Stimulated activated naive CD8-positive, alpha-beta T cell treated with anti-CD3 and anti-CD28 coated beads, Interleukin-15, amount 100 ng/mL, for 72 hours (primary cell): ENCODE data around the gene MERTK.
"Not testable (repeated sequence)": the region's sequence is repeated elsewhere in the genome, so short reads cannot be mapped to it uniquely, and the experiment has no call there.

ENCODE experiments used
- ATAC-seq: fragments of 150-1000 bp; cut with Tn5 transposase; 2 replicates; pipeline ENCODE4 v1.10.0; 2021; ENCODE audit warnings: mild to moderate bottlenecking, moderate library complexity
- DNase-seq, 2 donors: peaks; one replicate each; pipeline ENCODE4 v3.0.0; 2021 to 2022
- H3K27ac Mint-ChIP-seq, 2 donors: one replicate each; pipeline ENCODE4 v1.8.0; 2022; ENCODE audit warnings: mild to moderate bottlenecking in 2 of 2, mixed read lengths in 2 of 2, moderate library complexity in 2 of 2
- H3K27me3 Mint-ChIP-seq: one replicate; pipeline ENCODE4 v1.8.0; 2022; ENCODE audit warnings: mixed read lengths
- H3K4me1 Mint-ChIP-seq: one replicate; pipeline ENCODE4 v1.8.0; 2022; ENCODE audit warnings: mild to moderate bottlenecking, mixed read lengths
- H3K4me3 Mint-ChIP-seq, 2 donors: one replicate each; pipeline ENCODE4 v1.8.0; 2022; ENCODE audit warnings: mild to moderate bottlenecking in 2 of 2, mixed read lengths in 2 of 2, moderate library complexity in 1 of 2
- H3K9me3 Mint-ChIP-seq, 2 donors: one replicate each; pipeline ENCODE4 v1.8.0; 2022; ENCODE audit warnings: mixed read lengths in 2 of 2

MERTK gene

DNA sequence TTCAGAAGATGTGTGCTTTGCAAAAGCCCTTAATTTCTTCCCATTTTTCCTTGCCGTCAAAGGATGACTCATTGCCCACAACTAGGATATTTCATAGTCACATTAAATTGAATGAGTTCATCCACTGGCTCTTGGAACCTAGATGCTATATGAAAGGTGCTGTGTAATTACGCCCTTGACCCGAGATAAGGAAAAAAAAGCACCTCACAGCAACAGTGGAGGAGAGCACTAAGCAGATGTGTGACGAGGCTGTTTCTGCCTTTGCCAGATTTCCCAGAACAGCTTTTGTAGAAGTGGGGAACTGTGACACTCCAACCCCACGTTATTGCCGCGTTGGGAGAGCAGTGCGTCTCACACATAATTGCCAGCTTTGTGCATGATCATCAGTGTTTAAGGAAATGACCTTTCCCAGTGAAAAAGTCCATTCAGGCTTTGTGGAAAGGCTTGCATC, 123.4 kb downstream of the MERTK start:
- Mint-ChIP-seq H3K9me3 (no peaks in the 10 kb centered on the region), H3K4me1 (no peaks in the 10 kb centered on the region), H3K27ac (no peak overlapping the region), H3K27me3 (peaks cover 19% of the 10 kb centered on the region), H3K4me3 (no peak overlapping the region)
- ATAC-seq (no peak), DNase-seq (no peak)

DNA sequence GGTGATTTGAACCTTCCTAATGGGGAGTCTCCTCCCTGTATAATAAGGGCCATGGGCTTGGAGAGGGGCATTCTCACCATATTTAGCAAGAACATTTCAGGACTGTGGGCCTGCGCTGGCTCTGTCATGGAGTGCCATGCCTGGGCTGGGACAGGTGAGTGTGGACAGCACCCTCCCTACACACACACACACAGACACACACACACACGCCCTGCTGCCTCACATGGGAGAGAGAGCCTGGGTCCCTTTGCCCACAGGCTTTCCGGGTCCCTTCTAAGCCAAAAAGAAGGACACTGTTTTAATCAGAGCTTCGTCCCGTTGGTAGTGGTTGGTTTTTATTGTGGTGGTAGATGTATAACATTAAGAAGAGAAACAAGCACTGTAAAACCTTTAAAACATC, 125.3 kb downstream of the MERTK start:
- ATAC-seq = no peak
- Mint-ChIP-seq H3K27me3 (peaks cover 11% of the 10 kb centered on the region), H3K4me1 (no peaks in the 10 kb centered on the region), H3K4me3 (no peak overlapping the region), H3K27ac (no peak overlapping the region), H3K9me3 (no peaks in the 10 kb centered on the region)
- DNase-seq = no peak

DNA sequence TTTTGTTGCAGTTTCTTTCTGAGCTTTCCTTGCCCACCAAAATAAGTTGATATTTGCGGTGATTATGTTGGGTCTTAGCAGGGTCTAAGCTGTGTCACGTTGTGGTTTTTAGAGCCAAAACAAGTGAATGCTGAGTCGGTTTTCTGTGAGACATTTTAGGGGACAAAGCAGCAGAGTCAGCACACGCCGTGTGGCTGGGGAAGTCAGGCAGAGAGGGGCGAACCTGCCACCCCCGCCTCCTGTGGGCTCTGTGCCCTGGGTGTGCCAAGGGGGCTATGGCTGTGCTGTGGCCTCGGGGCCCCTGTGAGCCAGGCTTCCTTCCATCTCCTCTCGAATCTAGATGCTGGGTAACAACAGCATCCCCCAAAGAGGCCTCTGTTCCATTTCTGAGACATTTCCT, 125.8 kb downstream of the MERTK start:
- H3K4me1 Mint-ChIP-seq = no peaks in the 10 kb centered on the region
- no peak overlapping the region for H3K4me3 Mint-ChIP-seq
- H3K27me3 Mint-ChIP-seq = peaks cover 11% of the 10 kb centered on the region
- H3K27ac Mint-ChIP-seq = peak overlapping the region; percentile 41 to 55
- H3K9me3 Mint-ChIP-seq = no peaks in the 10 kb centered on the region
- DNase-seq = no peak
- no peak for ATAC-seq

DNA sequence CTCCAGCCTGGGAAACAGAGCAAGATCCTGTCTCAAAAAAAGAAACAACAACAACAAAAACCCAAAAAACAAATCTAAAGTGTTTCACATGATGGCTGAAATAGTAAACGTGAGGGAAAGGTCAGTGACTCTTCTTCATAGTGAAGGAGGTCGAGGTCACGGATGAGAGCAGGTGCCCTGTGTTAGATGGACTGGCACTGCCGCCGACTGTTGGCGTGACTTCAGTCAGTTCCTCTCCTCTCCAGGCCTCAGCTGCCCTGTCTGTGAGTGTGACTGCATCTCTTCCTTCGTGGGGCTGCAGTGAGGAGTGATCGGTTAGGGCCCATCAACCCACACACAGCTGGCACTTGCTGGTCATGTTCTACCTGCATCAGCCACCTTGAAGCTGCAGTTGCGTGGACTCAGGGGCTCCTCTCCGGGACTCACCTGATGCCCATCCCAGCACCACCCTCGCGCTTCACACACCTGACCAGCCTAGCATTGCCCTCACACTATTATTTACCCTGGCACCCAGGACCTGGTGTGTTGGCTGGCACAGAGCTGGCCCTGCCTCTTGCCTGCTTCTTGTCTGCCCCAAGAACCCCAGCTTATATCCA, 126.6 kb downstream of the MERTK start:
- Mint-ChIP-seq H3K4me1 (no peaks in the 10 kb centered on the region), H3K9me3 (no peaks in the 10 kb centered on the region), H3K27me3 (peaks cover 13% of the 10 kb centered on the region), H3K27ac (peak overlapping the region in 1 of 2 donors; percentile 22), H3K4me3 (no peak overlapping the region)
- ATAC-seq (no peak), DNase-seq (no peak)

DNA sequence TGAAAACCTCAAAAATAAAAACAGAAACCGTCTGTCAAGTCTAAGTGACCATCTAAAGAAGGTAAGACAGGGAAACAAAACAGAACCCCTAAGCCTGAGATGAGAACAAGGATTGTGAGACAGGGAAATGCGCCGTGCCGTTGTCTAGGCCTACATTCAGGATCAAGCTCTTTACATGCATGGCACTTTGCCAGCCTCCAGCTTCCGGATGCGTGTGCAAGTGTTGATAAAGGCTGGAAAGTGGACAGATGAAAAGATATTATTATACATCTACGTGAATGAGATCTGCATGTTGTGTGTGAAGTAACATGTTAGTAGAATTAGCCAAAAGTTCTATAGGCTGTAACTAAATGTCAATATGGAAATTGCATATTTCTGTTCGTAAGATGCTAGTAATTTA, 128.1 kb downstream of the MERTK start:
- DNase-seq (no peak), ATAC-seq (no peak)
- H3K27me3 Mint-ChIP-seq = peaks cover 13% of the 10 kb centered on the region
- no peak overlapping the region for H3K27ac Mint-ChIP-seq
- no peaks in the 10 kb centered on the region for H3K4me1 Mint-ChIP-seq
- H3K4me3 Mint-ChIP-seq = no peak overlapping the region
- H3K9me3 Mint-ChIP-seq = no peaks in the 10 kb centered on the region

DNA sequence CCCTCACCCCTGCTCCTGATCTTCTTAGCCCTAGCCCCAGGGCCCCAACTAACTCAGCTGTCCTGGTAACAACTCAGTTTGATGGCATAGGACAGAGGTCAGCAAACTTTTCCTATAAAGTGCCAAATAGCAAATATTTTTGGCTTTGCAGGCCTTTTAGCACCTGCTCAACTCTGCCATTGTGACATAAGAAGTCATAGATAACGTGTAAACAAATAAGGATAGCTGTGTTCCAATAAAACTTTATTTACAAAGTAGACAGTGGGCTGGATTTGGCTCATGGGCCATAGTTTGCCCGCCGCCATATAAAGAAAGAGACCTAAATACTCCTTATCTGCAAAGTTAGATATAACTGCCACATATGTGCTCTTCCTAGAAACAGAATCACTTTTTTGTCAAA, 129.4 kb downstream of the MERTK start:
- H3K27ac Mint-ChIP-seq = no peak overlapping the region
- no peaks in the 10 kb centered on the region for H3K9me3 Mint-ChIP-seq
- no peak overlapping the region for H3K4me3 Mint-ChIP-seq
- peaks cover 21% of the 10 kb centered on the region for H3K27me3 Mint-ChIP-seq
- no peak for ATAC-seq
- no peak for DNase-seq
- H3K4me1 Mint-ChIP-seq = peaks cover 6% of the 10 kb centered on the region

DNA sequence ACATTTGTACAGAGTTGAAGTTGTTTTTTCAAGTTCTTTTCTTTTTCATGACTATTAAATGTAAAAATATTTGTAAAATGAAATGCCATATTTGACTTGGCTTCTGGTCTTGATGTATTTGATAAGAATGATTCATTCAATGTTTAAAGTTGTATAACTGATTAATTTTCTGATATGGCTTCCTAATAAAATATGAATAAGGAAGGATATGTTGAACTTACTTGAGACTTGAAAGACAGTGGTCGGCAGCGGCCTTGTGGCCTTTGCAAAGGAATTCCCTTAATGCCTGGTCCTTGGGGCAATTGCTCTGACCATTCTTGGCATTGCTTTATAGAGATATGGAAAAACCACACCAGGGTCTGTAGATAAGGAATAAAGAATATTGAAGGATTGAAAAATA, 130.8 kb downstream of the MERTK start:
- Mint-ChIP-seq H3K27me3 (peaks cover 21% of the 10 kb centered on the region), H3K4me3 (no peak overlapping the region), H3K4me1 (peaks cover 6% of the 10 kb centered on the region), H3K27ac (no peak overlapping the region), H3K9me3 (no peaks in the 10 kb centered on the region)
- ATAC-seq (no peak), DNase-seq (no peak)

DNA sequence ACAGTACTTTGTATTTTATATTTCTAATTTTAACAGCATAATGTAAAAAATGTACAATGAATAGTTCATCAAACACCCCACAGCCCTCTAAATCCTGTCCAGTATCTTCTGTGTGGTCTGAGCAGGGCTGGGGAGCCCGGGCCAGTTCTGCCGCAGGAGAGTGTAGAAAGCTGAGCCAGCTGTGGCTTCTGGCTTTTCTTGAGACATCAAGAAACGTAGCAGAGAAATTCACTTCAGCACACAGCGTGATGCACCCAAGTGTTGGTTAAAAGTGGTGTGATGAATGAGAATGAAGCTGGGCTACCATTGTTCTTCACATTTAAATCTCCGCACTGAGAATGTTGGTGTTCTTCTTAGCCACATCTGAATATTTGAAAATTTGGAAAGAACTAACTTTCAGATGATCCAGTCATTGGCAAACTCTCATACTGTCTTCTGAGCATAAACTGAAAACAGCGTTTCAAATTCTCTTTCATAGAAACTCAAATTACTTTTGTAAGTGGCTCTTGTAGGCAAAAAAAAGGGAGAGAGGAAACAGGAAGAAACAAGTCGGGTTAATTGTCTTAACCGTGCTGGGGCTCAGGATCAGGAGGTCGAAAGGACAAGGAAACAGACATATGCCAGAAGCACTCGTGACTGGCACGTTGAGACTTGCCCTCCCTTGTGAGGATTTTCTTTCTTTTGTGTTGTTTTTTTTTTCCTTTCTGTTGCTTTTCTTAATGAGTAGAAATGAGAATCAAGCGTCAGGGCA, 133.2 kb downstream of the MERTK start:
- peaks cover 6% of the 10 kb centered on the region for H3K4me1 Mint-ChIP-seq
- H3K9me3 Mint-ChIP-seq = no peaks in the 10 kb centered on the region
- ATAC-seq (no peak), DNase-seq (no peak)
- peaks cover 21% of the 10 kb centered on the region for H3K27me3 Mint-ChIP-seq
- no peak overlapping the region for H3K27ac Mint-ChIP-seq
- no peak overlapping the region for H3K4me3 Mint-ChIP-seq

DNA sequence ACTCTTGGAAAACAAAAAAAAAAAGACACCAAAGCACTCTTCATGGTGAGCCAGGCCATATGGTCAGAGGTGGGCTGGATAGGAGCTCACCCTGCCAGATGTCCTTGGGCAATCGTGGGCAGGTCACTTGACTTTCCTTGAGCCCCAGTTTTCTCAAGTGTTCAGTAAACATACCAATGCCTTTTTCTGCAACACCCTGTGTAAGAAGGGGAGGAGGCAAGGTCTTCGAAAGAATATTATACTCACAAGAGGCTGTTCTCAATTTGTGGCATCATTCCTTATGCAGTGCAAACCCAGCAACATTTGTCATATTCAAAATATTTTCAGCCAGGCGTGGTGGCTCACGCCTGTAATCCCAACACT, 133.8 kb downstream of the MERTK start:
- peaks cover 21% of the 10 kb centered on the region for H3K27me3 Mint-ChIP-seq
- H3K27ac Mint-ChIP-seq = no peak overlapping the region
- ATAC-seq = no peak
- no peak for DNase-seq
- peaks cover 6% of the 10 kb centered on the region for H3K4me1 Mint-ChIP-seq
- H3K4me3 Mint-ChIP-seq = no peak overlapping the region
- H3K9me3 Mint-ChIP-seq = no peaks in the 10 kb centered on the region

DNA sequence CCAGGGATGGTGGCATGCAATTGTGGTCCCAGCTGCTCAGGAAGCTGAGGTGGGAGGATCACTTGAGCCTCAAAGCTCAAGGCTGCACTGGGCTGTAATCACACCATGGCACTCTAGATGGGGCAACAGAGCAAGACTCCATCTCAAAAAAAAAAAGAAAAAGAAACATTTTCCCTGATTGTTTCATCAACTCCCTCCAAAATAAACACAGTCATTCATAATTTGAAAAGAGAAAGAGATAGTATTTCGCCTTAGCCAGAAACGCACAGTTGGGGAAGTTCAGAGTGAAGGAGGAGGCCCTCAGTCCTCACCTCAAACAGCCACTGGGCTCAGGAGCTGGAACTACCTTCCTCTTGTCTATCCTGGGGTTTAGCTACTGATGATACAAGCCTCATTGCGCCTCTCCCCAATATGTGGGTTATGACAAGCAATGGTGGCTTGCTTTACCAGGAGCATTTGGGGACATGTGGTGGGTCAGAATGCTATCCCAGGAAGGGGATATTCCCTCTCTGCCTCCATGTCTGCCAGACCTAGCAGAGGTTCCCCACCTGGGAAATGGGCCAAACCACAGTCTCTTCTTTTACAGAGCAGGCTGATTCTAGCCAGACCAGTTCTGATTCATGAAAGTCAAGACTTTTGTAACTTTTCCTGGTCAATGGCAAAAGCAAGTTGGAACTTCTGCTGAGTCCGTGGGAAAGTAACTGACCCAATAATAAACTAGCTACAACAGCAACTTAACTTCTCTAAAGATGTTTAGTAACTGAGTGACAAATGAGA, 134.5 kb downstream of the MERTK start:
- peaks cover 21% of the 10 kb centered on the region for H3K27me3 Mint-ChIP-seq
- ATAC-seq = no peak
- H3K9me3 Mint-ChIP-seq = no peaks in the 10 kb centered on the region
- no peak overlapping the region for H3K4me3 Mint-ChIP-seq
- peaks cover 6% of the 10 kb centered on the region for H3K4me1 Mint-ChIP-seq
- no peak for DNase-seq
- H3K27ac Mint-ChIP-seq = no peak overlapping the region

DNA sequence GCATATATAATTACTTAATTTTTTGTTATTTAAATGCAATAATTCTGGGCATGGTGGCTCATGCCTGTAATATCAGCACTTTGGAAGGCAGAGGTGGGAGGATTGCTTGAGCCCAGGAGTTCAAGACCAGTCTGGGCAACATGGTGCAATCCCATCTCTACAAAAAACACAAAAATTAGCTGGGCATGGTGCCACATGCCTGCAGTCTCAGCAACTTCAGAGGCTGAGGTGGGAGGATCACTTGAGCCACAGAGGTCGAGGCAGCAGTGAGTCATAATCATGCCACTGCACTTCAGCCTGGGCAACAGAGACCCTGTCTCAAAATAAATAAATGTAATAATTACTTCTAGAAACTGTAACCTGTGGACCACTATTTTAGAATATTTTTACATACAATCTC, 135.2 kb downstream of the MERTK start:
- H3K4me1 Mint-ChIP-seq = peaks cover 6% of the 10 kb centered on the region
- ATAC-seq = no peak
- no peak overlapping the region for H3K27ac Mint-ChIP-seq
- no peak overlapping the region for H3K4me3 Mint-ChIP-seq
- H3K9me3 Mint-ChIP-seq = no peaks in the 10 kb centered on the region
- H3K27me3 Mint-ChIP-seq = peaks cover 21% of the 10 kb centered on the region
- DNase-seq = no peak

DNA sequence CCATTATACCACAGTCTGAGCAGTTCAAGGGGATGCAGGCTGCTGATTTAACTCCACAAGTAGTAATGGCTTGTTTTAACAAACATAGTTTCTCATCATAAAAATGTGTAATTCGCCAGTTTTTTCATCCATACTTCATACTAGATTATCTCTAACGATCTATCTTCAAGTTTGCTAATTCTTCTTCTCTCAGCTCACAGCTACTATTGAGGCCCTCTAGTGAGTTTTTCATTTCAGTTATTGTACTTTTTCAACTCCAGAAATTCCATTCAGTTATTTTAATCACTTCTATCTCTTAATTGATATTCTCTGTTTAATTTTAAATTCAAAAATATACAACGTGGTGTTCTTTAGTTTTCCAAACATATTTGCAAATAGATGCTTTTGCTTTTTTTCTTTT, 136.5 kb downstream of the MERTK start:
- Mint-ChIP-seq H3K4me1 (peaks cover 6% of the 10 kb centered on the region), H3K27me3 (peaks cover 19% of the 10 kb centered on the region), H3K9me3 (no peaks in the 10 kb centered on the region), H3K27ac (no peak overlapping the region), H3K4me3 (no peak overlapping the region)
- DNase-seq (no peak), ATAC-seq (no peak)

DNA sequence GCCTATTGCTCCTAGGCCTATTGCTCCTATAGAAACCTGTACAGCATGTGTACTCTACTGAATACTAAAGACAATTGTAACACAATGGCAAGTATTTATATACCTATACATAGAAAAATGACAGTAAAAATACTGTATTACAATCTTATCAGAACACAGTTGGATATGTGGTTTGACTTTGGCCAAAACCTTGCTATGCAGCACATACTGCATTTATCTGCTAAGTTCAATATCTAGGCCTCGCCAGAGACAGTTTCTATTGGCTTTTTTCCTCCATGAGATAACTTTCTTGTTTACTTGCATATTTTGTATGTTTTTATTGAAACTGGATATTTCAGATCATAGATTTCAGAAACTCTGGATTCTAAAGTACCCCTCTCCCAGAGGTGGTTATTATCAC, 137.4 kb downstream of the MERTK start:
- H3K9me3 Mint-ChIP-seq = no peaks in the 10 kb centered on the region
- H3K4me1 Mint-ChIP-seq = peaks cover 6% of the 10 kb centered on the region
- ATAC-seq (no peak), DNase-seq (no peak)
- no peak overlapping the region for H3K4me3 Mint-ChIP-seq
- H3K27me3 Mint-ChIP-seq = peaks cover 11% of the 10 kb centered on the region
- no peak overlapping the region for H3K27ac Mint-ChIP-seq

DNA sequence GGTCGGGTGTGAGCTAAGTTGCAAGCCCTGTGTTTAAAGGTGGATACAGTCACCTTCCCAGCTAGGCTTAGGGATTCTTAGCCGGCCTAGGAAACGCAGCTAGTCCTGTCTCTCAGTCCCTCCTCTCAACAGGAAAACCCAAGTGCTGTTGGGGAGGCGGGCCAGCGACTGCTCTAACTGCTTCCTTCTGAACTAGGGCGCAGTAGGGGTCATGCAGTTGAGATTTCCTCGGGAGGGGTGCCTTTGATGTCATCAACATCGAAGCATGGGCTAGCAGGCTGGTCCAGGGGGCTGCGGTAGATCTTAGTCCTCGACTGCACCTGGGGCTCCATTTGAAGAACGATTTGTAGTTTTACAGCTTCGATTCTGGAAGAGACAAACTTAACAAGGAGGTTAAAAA, 141.1 kb downstream of the MERTK start:
- H3K4me1 Mint-ChIP-seq, H3K27me3 Mint-ChIP-seq, ATAC-seq, H3K4me3 Mint-ChIP-seq, H3K27ac Mint-ChIP-seq, DNase-seq, H3K9me3 Mint-ChIP-seq: not testable (repeated sequence)

DNA sequence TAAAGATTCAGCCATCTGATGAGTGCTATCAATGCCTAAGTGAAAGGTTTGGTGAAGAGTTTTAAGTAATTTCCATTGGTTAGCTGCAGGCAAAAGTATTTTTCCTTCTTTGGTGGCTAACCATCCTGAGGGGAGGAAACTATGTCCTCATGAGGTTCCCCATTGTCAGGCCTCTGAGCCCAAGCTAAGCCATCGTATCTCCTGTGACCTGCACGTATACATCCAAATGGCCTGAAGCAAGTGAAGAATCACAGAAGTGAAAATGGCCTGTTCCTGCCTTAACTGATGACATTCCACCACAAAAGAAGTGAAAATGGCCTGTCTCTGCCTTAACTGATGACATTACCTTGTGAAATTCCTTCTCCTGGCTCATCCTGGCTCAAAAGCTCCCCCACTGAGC, 141.7 kb downstream of the MERTK start:
- H3K9me3 Mint-ChIP-seq, H3K4me1 Mint-ChIP-seq, H3K27ac Mint-ChIP-seq, DNase-seq, ATAC-seq, H3K27me3 Mint-ChIP-seq, H3K4me3 Mint-ChIP-seq: not testable (repeated sequence)

DNA sequence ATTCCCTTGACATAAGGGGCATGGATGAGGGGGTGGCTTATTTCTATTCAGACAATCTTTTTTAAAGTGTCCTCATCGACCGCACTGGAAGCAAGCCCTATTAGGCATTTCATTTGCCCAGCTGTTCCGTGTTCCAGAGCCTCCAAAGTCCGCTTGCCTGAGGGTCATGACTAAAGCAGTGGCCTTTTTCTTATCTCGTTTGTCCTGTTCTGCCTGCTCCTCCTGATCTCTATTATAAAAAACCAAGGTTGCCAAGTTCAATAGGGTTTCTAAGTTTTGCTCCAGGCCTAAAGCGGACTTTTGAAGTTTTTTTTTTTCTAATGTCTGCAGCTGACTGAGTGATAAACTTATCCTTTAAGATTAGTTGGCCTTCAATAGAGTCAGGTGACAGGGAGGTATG, 143.1 kb downstream of the MERTK start:
- not testable (repeated sequence) for H3K4me3 Mint-ChIP-seq, ATAC-seq, H3K9me3 Mint-ChIP-seq, H3K27me3 Mint-ChIP-seq, H3K4me1 Mint-ChIP-seq, H3K27ac Mint-ChIP-seq, DNase-seq
